ENCODE results near the gene SMOC2.

GRCh38 chr6:168583126-168583525 is 142.1 kb downstream of the SMOC2 start:
- TF ChIP-seq CTCF (IDR thresholded peaks at IDR 0.05) (no peak), POLR2A (IDR thresholded peaks at IDR 0.05) (no peak)

Measured in thyroid gland (tissue), 4 donors.